NOMO-1 (cell line): ENCODE results near the gene FUT1.
A peak's percentile ranks its signal among the peaks of the same experiment; 100 is the strongest.

Experiments
- DNase-seq, 2 experiments: peaks; one replicate each; lab custom pipeline; 2025; ENCODE audit not compliant: unreplicated experiment in 2 of 2; lab: John Stamatoyannopoulos, UW

FUT1 gene

GRCh38 chr19:48741129-48741999 is 11.1 kb downstream of the FUT1 start:
- no peak for DNase-seq

GRCh38 chr19:48740164-48740972 is 12.1 kb downstream of the FUT1 start, which contains the start of gene RASIP1:
Gene RASIP1, minus strand, starts transcription at chr19:48740610. Its CDS starts 328 bp downstream, at chr19:48740282.
- DNase-seq = no peak

- DNase-seq = no peak
Measured at GRCh38 chr19:48739404-48740163, 12.9 kb downstream of the FUT1 start.

GRCh38 chr19:48738557-48739403 is 13.7 kb downstream of the FUT1 start:
- peak; percentile 79 to 91 for DNase-seq

GRCh38 chr19:48737360-48737998 is 15.0 kb downstream of the FUT1 start:
- no peak for DNase-seq

- no peak for DNase-seq
Measured at GRCh38 chr19:48735031-48735615, 17.3 kb downstream of the FUT1 start.

- no peak for DNase-seq
Measured at GRCh38 chr19:48734625-48735024, 17.8 kb downstream of the FUT1 start.

GRCh38 chr19:48731452-48731851 is 21.0 kb downstream of the FUT1 start:
- no peak for DNase-seq

GRCh38 chr19:48728911-48729664 is 23.4 kb downstream of the FUT1 start:
- DNase-seq = no peak

- DNase-seq = peak; percentile 71 to 79
Measured at GRCh38 chr19:48726556-48726955, 25.9 kb downstream of the FUT1 start.

GRCh38 chr19:48724796-48725753 is 27.4 kb downstream of the FUT1 start:
- DNase-seq = peak; percentile 52 to 87

GRCh38 chr19:48722196-48722708 is 30.2 kb downstream of the FUT1 start:
- DNase-seq = no peak

GRCh38 chr19:48720613-48721296 is 31.7 kb downstream of the FUT1 start:
- peak; percentile 96 to 97 for DNase-seq

- DNase-seq = no peak
Measured at GRCh38 chr19:48720251-48720612, 32.2 kb downstream of the FUT1 start.

- no peak for DNase-seq
Measured at GRCh38 chr19:48719263-48720171, 32.9 kb downstream of the FUT1 start, which contains the start of gene MAMSTR. Gene MAMSTR, minus strand, starts transcription at chr19:48719725. Its CDS starts 694 bp downstream, at chr19:48719031.
